NCI-H1092 (cell line): ENCODE data around the gene DGKA.
"Not testable (repeated sequence)": the region's sequence is repeated elsewhere in the genome, so short reads cannot be mapped to it uniquely, and the experiment has no call there.

Experiments used
- DNase-seq: peaks from one replicate; lab custom pipeline; 2025; lab: John Stamatoyannopoulos, UW

Gene DGKA

DNA sequence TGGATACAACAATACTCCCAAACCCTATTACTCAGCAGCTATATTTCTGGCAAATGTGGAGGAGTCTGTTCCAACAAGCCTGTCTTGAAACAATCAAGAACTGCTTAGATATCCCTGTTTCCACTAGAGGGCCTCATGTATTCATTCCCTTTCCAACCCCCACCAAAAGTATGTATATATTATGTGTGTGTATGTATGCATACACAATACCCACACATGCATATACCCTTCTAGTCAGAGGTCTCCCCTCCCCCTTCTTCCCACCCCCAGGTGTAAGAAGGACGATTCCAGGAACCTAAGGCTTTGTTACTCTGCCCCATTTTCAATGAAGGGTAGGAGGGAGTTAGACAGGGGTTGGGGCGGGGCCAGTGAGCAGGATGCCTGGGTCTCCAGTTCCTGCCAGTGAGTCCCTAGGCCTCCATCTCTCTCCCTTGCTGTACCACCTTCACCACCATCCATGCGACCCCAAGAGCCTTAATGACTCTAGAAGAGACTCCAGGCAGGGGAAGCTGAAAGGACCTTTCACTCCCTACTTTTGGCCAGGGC, at the start of gene DGKA:
Gene DGKA (plus strand): TSS at position 392 of the 546 bp plus-strand sequence. CDS start 5,342 bp downstream, outside the sequence.
- DNase-seq, result peak; percentile 6

DNA sequence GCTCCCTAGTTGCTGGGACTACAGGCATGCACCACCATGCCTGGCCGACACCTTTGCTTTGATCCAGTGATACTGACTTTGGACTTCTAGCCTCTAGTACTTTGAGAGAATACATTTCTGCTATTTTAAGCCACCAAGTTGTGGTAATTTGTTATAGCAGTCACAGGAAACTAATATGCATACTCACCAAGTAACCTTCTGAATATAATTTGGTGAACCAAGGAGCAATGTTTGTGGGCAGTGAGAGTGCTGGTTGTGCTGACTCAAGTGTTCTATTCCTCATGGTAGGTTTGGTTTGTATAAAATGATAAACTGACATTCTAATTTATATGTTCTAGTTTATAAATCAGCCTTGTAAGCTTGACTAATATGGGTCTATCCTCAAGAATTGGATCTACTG, 45.8 kb upstream of the DGKA start:
- DNase-seq, result no peak

DNA sequence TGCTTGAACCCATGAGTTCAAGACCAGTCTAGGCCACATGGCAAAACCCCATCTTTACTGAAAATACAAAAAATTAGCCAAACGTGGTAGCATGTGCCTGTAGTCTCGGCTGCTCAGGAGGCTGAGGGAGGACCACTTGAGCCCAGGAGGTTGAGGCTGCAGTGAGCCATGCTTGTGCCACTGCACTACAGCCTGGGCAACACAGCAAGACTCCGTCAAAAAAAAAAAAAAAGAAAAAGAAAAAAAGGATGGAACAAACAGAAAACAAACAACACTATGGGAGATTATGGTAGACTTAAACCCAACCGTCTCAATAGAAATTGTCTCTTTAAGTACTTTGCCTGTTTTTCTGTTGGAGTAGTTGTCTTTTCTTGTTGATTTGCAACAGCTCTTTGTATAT, 39.7 kb upstream of the DGKA start:
- no peak for DNase-seq

DNA sequence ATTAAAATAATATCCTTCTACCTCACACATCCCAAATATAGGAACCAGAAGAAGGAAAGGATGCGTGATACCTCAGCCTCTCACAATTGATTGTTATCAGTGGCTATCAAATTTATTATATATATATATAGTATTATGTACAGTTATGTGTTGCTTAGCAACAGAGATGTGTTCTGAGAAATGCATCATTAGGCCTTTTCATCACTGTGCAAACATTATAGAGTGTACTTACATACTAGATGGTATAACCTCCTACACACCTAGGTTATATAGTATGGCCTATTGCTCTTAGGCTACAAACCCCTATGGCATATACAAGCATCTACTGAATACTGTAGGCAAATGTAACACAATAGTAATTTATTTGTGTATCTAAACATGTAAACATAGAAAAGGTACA, 37.2 kb upstream of the DGKA start:
- DNase-seq, result no peak

DNA sequence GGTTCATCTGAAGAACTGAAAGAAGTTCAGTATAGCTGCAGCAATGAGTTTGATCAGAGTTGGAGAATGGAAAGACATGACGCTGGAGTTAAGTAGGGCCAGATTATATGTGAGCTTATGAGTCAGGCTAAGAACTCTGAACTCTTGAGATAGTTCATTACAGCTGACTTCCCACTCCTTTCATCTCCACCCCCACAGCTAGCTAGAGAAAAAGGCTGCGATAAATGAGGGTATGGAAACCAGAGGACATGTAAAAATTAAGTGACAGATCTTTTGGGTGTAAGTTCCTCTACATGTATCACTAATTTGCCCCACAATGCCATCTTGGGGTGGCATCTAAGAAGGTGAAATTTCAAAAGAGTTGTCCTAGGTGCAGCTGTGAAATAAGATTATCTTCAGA, 31.9 kb upstream of the DGKA start:
- no peak for DNase-seq

DNA sequence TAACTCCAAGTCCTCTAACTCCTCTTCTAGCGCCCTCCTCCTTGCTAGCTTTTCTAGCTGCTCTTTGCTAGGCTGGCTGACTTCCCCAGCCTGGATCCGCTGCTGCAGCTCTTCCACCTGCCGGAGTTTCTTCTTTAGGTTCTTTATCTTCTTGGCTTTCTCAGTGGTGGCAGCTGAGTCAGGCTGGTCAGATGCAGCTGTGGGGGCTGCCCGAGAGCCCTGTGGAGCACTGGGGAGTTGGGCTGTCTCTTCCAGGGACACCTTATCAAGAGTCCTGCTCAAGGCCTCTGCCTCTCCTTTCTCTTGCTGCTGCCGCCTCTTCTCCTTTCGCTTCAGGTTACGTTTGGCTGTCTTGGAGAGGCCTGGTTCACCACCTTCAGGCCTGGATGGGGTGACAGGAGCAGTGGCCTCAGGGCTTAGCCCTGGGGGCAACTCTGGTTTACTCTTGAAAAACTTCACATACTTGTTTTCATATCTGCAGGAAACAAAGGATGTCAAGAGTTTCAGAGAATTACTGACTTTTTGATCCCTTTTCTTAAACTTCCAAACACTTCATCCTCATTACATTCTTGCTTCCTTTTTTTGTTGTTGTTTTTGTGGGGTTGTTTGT, 29.0 kb upstream of the DGKA start:
- DNase-seq, result no peak

DNA sequence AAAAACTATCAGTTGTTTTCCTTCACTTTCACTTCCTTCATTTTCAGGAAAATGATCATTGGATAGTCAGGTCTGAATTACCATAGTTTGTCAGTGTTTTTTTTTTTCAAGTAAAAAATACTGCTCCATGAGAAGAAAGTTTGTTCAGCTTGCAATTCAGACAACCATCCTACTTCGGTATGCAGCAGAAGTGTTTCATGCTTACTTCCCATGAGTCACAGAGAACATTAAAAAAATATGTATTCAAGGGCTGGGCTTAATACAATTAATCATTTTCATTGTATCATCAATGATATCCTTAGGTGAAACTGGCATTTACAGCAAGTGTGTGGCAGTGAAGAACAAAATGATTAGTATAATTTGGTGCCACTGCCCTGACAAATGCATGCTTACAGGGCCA, 24.9 kb upstream of the DGKA start:
- DNase-seq, result no peak

DNA sequence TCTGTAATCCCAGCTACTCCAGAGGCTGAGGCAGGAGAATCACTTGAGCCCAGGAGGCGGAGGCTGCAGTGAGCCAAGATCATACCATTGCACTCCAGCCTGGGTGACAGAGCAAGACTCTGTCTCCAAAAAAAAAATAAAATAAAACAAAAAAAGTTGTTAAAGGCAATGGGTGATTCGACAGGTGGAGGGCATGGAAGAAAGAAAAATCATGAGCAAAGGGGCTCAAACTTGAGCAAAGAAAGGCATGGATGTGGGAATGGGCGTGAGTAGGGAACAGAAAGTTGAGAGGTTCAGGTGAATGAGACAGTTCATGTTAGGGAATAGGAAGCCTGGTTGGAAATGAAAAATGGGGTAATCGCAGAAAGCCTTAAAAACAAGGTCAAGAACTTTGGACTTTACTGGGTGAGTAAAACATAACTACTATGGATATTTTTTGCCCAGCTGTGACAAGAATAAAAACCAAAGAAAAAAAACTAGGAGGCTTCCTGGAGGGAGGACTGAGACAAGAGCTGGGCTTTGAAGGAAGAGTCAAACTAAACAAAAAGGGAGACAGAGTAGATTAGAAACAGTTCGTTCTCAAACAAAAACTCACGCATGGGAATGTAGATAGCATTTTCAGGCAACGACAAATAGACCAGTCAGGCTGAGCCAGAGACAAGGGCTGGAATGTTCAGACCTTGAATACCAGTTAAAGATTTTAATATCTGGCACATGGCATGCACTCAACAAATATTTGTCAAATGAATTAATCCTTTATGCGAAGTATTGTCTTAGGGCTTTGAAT, 22.0 kb upstream of the DGKA start:
- DNase-seq, result no peak

DNA sequence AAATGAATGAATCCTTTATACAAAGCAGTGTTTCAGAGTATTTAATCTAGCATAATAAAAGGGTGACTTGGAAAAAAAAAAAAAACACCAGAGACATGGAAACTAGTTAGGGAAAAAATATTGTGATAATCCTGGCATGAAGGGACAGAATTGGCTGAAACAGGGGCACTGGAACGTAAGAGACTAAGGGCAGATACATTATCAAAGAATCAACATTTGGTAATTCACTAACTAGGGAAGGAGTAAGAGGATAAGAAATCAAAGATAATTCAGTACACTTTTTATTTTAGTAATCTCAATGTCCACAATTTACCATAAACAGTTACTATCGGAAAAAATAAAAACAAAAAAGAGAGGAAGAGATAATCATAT, 21.5 kb upstream of the DGKA start:
- DNase-seq, result no peak

DNA sequence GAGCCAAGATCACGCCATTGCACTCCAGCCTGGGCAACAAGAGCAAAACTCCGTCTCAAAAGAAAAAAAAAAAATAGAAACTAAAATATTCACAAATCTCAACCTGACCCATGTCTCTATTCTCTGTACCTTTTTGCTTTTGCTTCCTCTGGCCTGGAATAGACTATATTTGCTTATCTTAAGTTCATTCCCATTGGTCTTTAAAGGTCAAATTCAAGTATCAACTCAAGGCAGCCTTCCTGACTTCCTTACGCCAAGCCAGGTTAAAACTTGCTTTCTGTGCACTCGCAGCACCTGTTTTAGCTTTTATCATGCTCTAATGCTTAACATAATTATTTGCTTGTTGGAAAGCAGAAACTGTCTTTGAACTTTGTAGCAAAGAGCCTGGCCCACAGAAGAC, 18.1 kb upstream of the DGKA start:
- DNase-seq, result no peak

DNA sequence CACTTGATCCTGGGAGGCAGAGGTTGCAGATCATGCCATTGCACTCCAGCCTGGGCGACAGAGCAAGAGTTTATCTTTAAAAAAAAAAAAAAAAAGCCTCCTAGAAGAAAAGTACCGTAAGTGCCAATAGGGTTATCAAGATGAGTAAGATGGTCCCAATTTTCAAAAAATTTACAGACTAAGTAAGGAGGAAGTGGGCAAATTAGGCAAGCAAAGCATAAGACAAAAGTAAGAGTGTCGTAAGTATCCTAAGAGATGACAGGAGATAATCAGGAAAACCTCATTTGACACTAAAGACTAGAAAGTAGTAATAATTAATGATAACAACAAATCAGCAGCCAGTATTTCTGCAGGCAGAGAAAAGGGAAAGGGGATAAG, 15.5 kb upstream of the DGKA start:
- no peak for DNase-seq

DNA sequence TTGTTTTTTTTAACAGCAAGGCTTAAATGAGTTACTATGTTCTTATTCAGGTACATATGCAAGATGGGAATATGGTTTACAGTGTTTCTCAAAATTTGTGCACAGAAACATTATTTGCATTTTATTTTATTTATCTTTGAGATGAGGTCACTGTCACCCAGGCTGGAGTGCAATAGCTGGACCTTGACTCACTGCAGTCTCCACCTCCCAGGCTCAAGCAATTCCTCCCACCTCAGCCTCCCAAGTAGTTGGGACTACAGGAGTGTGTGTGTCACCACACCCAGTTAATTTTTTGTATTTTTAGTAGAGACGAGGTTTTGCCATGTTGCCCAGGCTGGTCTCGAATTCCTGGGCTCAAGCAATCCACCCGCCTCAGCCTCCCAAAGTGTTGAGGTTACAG, 11.9 kb upstream of the DGKA start:
- not testable (repeated sequence) for DNase-seq

DNA sequence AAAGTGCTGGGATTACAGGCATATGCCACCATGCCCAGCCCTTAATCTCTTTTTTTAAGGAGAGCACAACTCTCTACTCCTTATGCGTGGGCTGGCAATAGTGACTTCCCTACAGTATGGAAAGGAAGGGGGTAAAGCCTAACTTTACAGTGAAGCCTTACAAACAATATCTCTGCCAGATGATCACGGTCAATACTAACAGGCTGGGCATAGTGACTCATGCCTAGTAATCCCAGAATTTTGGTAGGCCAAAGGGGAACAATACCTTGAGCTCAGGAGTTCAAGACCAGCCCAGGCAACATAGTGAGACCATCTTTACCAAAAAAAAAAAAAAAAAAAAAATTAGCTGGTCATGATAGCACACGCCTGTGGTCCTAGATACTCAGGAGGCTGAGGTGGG, 8.8 kb upstream of the DGKA start:
- no peak for DNase-seq

DNA sequence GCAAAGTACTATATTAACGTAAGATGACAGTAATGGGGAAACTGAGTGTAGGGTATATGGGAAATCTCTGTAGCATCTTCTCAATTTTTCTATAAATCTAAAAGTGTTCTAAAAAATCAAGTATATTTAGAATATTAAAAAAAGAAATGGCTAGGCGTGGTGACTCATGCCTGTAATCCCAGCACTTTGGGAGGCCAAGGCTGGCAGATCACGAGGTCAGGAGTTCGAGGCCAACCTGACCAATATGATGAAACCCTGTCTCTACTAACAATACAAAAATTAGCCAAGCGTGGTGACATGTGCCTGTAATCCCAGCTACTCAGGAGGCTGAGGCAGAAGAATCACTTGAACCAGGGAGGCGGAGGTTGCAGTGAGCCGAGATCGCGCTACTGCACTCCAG, 7.3 kb upstream of the DGKA start:
- DNase-seq, result not testable (repeated sequence)

DNA sequence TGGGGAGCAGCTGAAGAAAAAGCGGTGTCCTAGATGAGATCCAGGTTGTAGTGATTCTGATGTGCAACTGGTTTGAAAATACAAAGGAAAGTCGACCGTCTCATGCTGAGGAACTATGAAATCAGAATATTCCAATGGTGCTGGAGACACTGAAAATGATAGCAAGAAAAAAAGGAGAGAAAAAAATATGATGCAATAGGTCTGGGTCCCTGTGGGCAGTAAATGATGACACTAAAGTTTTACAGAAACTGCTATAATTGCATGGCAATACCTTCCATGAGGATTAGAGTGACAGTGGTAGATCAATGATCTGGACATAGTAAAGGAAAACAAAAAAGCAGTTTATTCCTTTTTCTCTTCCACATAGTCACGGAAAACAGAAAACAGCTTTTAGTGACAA, 5.6 kb upstream of the DGKA start:
- DNase-seq, result no peak

DNA sequence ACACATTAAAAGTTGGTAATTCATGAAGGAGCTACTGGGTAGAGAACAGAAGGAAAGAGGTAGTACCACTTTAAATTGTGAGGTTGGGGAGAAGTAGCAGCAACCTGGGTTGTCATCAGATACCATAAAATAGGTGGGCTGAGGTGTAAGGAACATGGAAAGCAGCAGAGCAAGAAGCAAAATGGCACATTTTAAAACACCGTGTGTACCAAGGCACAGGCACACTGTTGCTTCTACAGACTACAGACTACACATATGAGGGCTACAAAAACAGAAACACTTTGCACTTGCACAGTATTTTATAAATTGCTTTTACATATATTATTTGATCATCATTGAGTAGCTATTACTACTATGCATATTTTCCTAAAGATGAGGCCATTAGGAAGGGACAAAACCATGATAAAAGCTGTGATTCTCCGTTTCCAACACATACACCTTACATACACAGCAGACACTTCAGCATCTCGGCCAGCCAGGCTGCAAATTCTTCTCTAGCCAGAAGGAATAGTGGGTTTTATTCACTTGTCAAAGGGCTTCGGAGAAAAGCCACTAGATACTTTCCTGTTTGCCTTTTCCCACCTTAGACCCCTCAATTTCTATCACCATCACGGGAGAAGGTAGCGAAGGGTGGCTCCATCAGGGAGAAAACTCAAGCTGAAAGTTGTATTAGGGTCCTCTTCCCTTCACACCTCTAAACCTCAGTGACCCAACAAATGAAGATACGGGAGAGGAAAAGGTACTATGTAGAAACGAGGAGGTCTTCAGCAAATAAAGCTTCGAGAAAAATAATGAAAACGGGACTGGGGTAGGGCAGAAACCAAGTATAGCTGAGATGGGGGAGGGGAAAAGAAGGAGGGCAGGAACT, 4.9 kb upstream of the DGKA start:
- DNase-seq, result no peak

DNA sequence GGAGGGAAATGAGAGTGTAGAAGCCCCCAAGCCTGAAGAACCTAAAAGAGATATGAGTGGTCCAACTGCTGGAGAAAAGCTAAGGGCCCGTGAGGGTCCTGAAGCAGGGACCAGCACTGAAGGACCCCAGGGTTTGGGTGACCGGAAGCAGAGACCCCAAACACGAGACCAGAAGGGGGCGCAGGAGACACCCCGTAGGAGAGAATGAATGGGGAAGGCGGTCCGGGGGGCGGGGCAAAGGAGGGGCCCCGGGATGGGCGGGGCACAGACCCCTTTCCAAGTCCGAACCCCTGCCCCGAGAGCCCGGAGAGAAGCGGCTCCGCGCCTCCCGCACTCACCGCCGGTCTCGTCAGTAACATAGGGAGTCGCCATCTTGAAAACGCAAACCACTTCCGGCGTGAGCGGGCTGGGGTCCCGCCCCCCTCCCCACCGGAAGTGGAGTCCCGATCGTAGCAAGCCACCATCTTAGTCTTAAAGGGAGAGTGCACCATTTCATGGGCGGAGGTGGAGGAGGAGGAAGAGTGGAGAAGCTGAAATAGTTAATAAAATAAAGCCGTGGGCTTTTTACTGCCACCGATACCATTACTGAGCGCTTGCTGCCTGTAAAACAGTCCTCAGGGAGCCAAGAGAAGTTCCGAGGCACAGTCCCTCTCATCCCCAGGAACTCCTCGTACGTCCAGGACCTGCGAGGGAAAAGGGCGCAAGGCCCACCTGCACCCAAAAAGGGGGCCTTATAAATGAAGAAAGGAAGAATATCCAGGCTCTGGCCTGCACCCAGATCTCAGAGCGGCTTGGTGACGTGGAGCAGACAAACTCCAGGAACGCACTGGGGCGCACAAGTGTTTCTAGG, 4.0 kb upstream of the DGKA start:
- DNase-seq, result peak; percentile 86

DNA sequence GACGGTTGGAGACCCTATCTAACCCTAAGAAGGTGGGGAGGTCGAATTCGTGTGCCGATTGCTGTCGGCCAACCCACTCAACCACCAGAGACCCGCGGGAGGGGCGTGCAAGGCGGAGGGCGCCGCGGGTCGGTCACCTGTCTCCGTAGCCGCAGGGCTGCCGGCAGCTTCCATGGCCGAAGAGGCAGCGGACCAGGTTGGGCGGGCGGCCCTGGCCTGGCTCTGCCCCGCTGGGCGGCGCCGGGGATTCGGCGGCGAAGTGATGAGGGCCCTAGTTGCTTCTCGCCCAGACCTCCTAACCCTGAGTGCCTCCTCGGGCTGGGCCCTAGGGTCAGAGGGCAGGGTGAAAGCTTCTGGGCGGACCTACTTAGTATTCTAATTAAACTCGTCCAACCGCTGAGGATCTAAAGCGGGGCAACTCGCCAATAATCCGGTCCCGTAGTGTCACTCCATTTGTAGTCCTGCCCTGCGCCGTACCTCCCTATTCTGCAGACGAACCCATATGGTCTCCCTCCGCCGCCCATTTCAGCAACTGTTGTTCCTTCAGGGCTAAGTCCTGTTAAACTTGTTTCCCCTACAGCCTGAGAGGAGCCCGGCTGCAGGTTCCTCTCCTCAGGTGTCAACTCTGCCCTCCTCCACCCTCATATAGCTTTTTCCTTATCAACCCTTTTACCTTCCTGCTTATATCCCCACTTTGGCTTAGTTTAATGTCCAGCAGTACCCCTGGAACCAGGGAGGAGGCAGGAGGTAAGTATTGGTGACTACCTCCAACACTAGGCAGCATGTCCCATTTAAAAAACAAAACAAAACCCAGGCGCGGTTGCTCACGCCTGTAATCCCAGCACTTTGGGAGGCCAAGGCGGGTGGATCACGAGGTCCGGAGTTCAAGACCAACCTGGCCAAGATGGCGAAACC, 3.1 kb upstream of the DGKA start, which contains the start of gene PYM1:
Gene PYM1 (minus strand): TSS at position 307 of the 915 bp plus-strand sequence. CDS start 133 bp downstream, at position 174.
- peak; percentile 5 for DNase-seq

DNA sequence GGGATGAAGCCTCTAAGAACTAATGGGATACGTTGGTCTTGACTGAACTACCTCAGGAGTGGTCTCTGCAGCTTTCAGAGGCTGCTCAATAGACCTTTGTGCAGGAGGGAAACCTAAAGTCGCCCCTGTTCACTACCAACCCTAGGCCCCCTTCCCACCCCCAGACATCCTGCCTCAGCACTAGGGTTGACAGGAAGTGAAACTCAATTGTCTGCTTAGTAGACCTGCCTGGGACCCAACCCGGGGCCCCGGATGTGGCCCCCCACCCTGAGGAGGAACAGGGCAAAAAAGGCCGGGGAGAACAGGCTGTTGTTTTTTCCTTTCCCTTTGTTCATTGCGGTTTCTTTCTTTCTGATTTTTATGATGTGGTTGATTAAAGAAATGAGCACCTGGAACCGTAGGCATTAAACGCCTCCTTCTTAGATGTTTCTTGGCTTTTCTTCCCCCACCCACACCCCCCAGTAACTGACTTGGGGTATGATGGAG, 1.6 kb upstream of the DGKA start:
- DNase-seq, result no peak

DNA sequence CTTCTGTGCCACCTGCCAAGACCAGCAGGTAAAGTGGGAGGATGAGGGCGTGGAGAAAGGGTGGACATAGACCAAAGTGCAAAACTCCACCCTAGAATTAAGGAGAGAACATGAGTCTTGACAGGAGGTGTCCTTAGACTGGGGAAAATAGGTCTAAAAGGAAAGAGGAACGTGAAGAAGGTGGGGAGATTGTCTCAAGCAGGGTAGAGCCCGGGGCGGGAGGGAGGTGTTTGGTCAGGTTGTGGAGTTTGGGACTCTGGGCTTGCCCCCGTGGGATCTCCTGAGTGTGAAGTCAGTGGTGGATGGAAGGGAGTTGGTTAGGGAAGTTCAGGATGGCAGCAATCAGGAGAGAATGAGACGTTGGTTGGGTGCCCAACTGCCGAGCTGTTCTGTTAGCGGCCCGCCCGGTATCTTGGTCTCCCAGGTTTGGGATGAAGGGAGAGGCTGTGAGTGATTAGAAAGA, 386 bp downstream of the DGKA start:
- no peak for DNase-seq
